Gastroesophageal sphincter (tissue), 4 donors: Measurements from ENCODE around the gene SPACA7. TPM values are rescaled to one million over a fixed set of nuclear protein-coding genes. Genes with fewer than 3 reads are reported as not detected.

Experiments used
- ATAC-seq: fragments of 150-250 bp; one replicate; pipeline ENCODE4 v1.9.1; 2016; ENCODE audit warnings: mild to moderate bottlenecking, moderate library complexity
- H3K27ac ChIP-seq, 4 donors: fragments of 200-600 bp; sonication (generic) in 3 of 4; 1 replicate in 3 of 4; 2 replicates in 1 of 4; pipeline ENCODE4 v1.5.1; 2016 to 2019
- H3K27me3 ChIP-seq: fragments of 200-600 bp; sonication (generic); one replicate; pipeline ENCODE4 v1.5.1; 2019
- H3K36me3 ChIP-seq, 2 donors: fragments of 200-600 bp; sonication (generic); one replicate each; pipeline ENCODE4 v1.5.1; 2019; ENCODE audit warnings: control low read depth in 1 of 2
- H3K4me1 ChIP-seq, 3 donors: fragments of 200-600 bp; sonication (generic); 1 replicate in 2 of 3; 2 replicates in 1 of 3; pipeline ENCODE4 v1.5.1; 2016 to 2019; ENCODE audit warnings: control low read depth in 2 of 3
- H3K4me3 ChIP-seq, 2 donors: fragments of 200-600 bp; sonication (generic); one replicate each; pipeline ENCODE4 v1.5.1; 2019; ENCODE audit warnings: mild to moderate bottlenecking in 1 of 2, moderate library complexity in 1 of 2
- H3K9me3 ChIP-seq, 3 donors: fragments of 200-600 bp; sonication (generic); one replicate each; pipeline ENCODE4 v1.5.1; 2017 to 2019; ENCODE audit warnings: control low read depth in 2 of 3
- CTCF ChIP-seq, 4 experiments: fragments of 200-600 bp in 2 of 4; fragments of 450-650 bp in 2 of 4; sonication (generic) in 1 of 4; IDR thresholded peaks; one replicate each; pipeline ENCODE4 v1.5.1; 2017 to 2019; ENCODE audit warnings: antibody characterized with exemption in 4 of 4, mild to moderate bottlenecking in 2 of 4, moderate library complexity in 2 of 4
- EP300 ChIP-seq: sonication (generic); formaldehyde crosslinking; IDR thresholded peaks from one replicate; pipeline ENCODE4 v1.6.1; 2017; ENCODE audit warnings: antibody characterized with exemption, mild to moderate bottlenecking
- POLR2A ChIP-seq, 2 donors: fragments of 450-650 bp; IDR thresholded peaks; one replicate each; pipeline ENCODE4 v1.6.1; 2017; ENCODE audit warnings: antibody characterized with exemption in 2 of 2, mild to moderate bottlenecking in 2 of 2, moderate library complexity in 1 of 2
- POLR2AphosphoS5 ChIP-seq: sonication (generic); formaldehyde crosslinking; IDR thresholded peaks from one replicate; pipeline ENCODE4 v1.6.1; 2017; ENCODE audit warnings: antibody characterized with exemption
- WGBS, 2 donors: methylation state at CpG; one replicate each; pipeline ENCODE4 v1.1.5; 2018; ENCODE audit warnings: low coverage in 1 of 2; 5-methylcytosine and 5-hydroxymethylcytosine counted together
- total RNA-seq, 4 donors: library from RNA; depleted of rRNA; stranded (reverse); fragments of >200 nt; gene quantifications; one replicate each; pipeline ENCODE4 v1.1.0, GENCODE V29; 2016

The SPACA7 gene
- total RNA-seq, 4 donors from 2014 or later: not detected

GRCh38 chr13:112366907-112367646 lies 9.1 kb upstream of the SPACA7 start:
- WGBS, 2 donors: 65% methylated on average over 3 of the region's 4 CpGs; no CpG with 5 or more reads in 1 of the 2 donors
- Histone ChIP-seq H3K9me3 (peaks cover 0 to 53% (median 0%) of the 10 kb centered on the region in 3 donors), H3K27ac (no peak overlapping the region), H3K36me3 (no peaks in the 10 kb centered on the region), H3K4me1 (no peaks in the 10 kb centered on the region), H3K4me3 (no peak overlapping the region), H3K27me3 (peaks cover 44% of the 10 kb centered on the region)
- TF ChIP-seq EP300 (no peak), CTCF (IDR thresholded peaks at IDR 0.05) (no peak), POLR2A (IDR thresholded peaks at IDR 0.05) (no peak), POLR2AphosphoS5 (no peak)
- ATAC-seq: no peak

GRCh38 chr13:112368883-112369282 lies 7.3 kb upstream of the SPACA7 start:
- TF ChIP-seq POLR2AphosphoS5 (no peak), POLR2A (IDR thresholded peaks at IDR 0.05) (no peak), CTCF (IDR thresholded peaks at IDR 0.05) (no peak), EP300 (no peak)
- 80 to 83% methylated on average over 5 to 8 of the region's 8 CpGs for WGBS, 2 donors
- Histone ChIP-seq H3K4me1 (no peaks in the 10 kb centered on the region), H3K4me3 (no peak overlapping the region), H3K36me3 (no peaks in the 10 kb centered on the region), H3K27ac (no peak overlapping the region), H3K9me3 (peaks cover 0 to 48% (median 0%) of the 10 kb centered on the region in 3 donors), H3K27me3 (peaks cover 45% of the 10 kb centered on the region)
- no peak for ATAC-seq

GRCh38 chr13:112370311-112370710 lies 5.8 kb upstream of the SPACA7 start:
- H3K27ac ChIP-seq: no peak overlapping the region
- H3K4me3 ChIP-seq: no peak overlapping the region
- no peak for ATAC-seq
- WGBS, 2 donors: 62 to 75% methylated on average over 3 of the region's 3 CpGs
- TF ChIP-seq CTCF (IDR thresholded peaks at IDR 0.05) (no peak), POLR2AphosphoS5 (no peak), POLR2A (IDR thresholded peaks at IDR 0.05) (no peak), EP300 (no peak)
- H3K9me3 ChIP-seq: peaks cover 0 to 36% (median 0%) of the 10 kb centered on the region in 3 donors
- no peaks in the 10 kb centered on the region for H3K4me1 ChIP-seq
- H3K27me3 ChIP-seq: peaks cover 41% of the 10 kb centered on the region
- no peaks in the 10 kb centered on the region for H3K36me3 ChIP-seq

- Histone ChIP-seq H3K36me3 (no peaks in the 10 kb centered on the region), H3K9me3 (peaks cover 0 to 17% (median 0%) of the 10 kb centered on the region in 3 donors), H3K4me1 (no peaks in the 10 kb centered on the region), H3K27ac (no peak overlapping the region), H3K4me3 (no peak overlapping the region), H3K27me3 (peaks cover 25% of the 10 kb centered on the region)
- no peak for ATAC-seq
- WGBS, 2 donors: 100% methylated on average over 1 of the region's 10 CpGs; no CpG with 5 or more reads in 1 of the 2 donors
- TF ChIP-seq POLR2A (IDR thresholded peaks at IDR 0.05) (no peak), POLR2AphosphoS5 (no peak), EP300 (no peak), CTCF (IDR thresholded peaks at IDR 0.05) (no peak)
Observed at GRCh38 chr13:112374271-112374670, 1.9 kb upstream of the SPACA7 start.

- H3K9me3 ChIP-seq: no peaks in the 10 kb centered on the region
- no peak overlapping the region for H3K4me3 ChIP-seq
- no peaks in the 10 kb centered on the region for H3K4me1 ChIP-seq
- no peak for ATAC-seq
- peaks cover 9% of the 10 kb centered on the region for H3K27me3 ChIP-seq
- TF ChIP-seq POLR2A (IDR thresholded peaks at IDR 0.05): no peak
- no peak for TF ChIP-seq EP300
- TF ChIP-seq CTCF (IDR thresholded peaks at IDR 0.05): no peak
- no peak for TF ChIP-seq POLR2AphosphoS5
- H3K27ac ChIP-seq: no peak overlapping the region
- WGBS, 2 donors: 85 to 87% methylated on average over 4 to 7 of the region's 8 CpGs
- no peaks in the 10 kb centered on the region for H3K36me3 ChIP-seq
Observed at GRCh38 chr13:112391746-112392145, 15.6 kb downstream of the SPACA7 start.
